Left lung (tissue), 10 donors: Measurements from ENCODE around the gene UBASH3B. TPM values are rescaled to one million over a fixed set of nuclear protein-coding genes. Genes with fewer than 3 reads are reported as not detected.

ENCODE experiments used
- ATAC-seq: fragments of 200-7000 bp; cut with Tn5 transposase; one replicate; pipeline ENCODE4 v1.9.1; 2020; ENCODE audit warnings: moderate library complexity
- DNase-seq, 4 donors: peaks; one replicate each; pipeline ENCODE4 v3.0.0-alpha.2; 2013 to 2020
- H3K27ac ChIP-seq, 2 donors: fragments of 200-600 bp; sonication (generic) in 1 of 2; one replicate each; pipeline versions ENCODE4 v1.5.0 to v1.8.0; 2020 to 2021
- H3K27me3 ChIP-seq, 2 donors: fragments of 200-600 bp; sonication (generic) in 1 of 2; one replicate each; pipeline versions ENCODE4 v1.5.0 to v1.8.0; 2020 to 2021
- H3K36me3 ChIP-seq, 2 donors: fragments of 200-600 bp; sonication (generic) in 1 of 2; one replicate each; pipeline versions ENCODE4 v1.5.0 to v1.8.0; 2020 to 2021
- H3K4me1 ChIP-seq, 2 donors: fragments of 200-600 bp; one replicate each; pipeline ENCODE4 v1.8.0; 2021
- H3K4me3 ChIP-seq, 2 donors: fragments of 200-600 bp; sonication (generic) in 1 of 2; one replicate each; pipeline versions ENCODE4 v1.5.0 to v1.8.0; 2020 to 2021; ENCODE audit warnings: mild to moderate bottlenecking in 1 of 2
- H3K9me3 ChIP-seq, 2 donors: fragments of 200-600 bp; sonication (generic) in 1 of 2; one replicate each; pipeline versions ENCODE4 v1.5.0 to v1.8.0; 2020 to 2021
- intact Hi-C, 2 donors: fragments of 100-400 bp; cut with DNase I; formaldehyde crosslinking; loops; one replicate each; pipeline versions ENCODE4 v1.11.2 to v1.14.2; 2022
- polyA plus RNA-seq, 6 donors: library from polyadenylated mRNA; unstranded; fragments of 120-200 nt; gene quantifications; one replicate each; pipeline ENCODE4 v1.2.1, GENCODE V29; 2013; ENCODE audit not compliant: insufficient read length in 6 of 6
- total RNA-seq, 2 donors: library from RNA; stranded (reverse); fragmentation: NEBNext Ultra II Directional; extraction: Animal tissue kit (Norgen Biotek cat#: 25700); gene quantifications; one replicate each; pipeline ENCODE4 v1.2.1, GENCODE V29; 2021
- TF ChIP-seq, protein P1 (sequence below), 2 donors: fragments of 200-600 bp; sonication (generic) in 1 of 2; IDR thresholded peaks; one replicate each; pipeline versions ENCODE4 v1.5.0 to v1.8.0; 2021; ENCODE audit warnings: antibody characterized with exemption in 2 of 2
- donor health status: DM: no; HTN: yes; CAD: no.
- donor health status: DM: no; HTN: no; CAD: no.

The UBASH3B gene
- total and polyA plus RNA-seq, 8 donors: 4.0 to 38.6 (median 5.7) TPM

DNA sequence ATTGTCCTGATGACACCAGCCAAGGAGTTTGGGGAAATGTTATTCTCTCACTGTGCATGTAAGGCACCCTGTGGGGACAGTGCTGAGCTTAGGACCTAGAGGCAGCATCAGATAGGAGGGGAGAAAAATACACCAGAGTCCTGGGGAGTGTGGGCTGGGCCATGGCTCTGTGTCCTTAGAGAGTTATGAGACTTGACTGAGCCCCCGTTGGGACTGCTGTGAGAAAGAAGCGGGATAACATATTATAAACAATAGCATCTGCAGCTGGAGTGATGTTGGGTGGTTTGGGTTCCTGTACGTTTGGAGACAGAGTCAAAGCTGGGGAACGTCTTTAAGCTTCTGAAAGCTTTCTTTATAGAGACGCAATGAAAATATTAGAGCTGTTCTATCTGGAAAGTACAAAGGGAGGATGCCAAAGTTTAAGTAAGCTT, 91.8 kb downstream of the UBASH3B start:
- Histone ChIP-seq H3K4me1 (peaks cover 27 to 78% of the 10 kb centered on the region in 2 donors), H3K36me3 (no peaks in the 10 kb centered on the region), H3K27ac (no peak overlapping the region), H3K9me3 (no peaks in the 10 kb centered on the region), H3K4me3 (no peak overlapping the region), H3K27me3 (no peaks in the 10 kb centered on the region)
- intact Hi-C loops: no loop called here
- DNase-seq (no peak), ATAC-seq (no peak)
- TF ChIP-seq, protein P1, sequence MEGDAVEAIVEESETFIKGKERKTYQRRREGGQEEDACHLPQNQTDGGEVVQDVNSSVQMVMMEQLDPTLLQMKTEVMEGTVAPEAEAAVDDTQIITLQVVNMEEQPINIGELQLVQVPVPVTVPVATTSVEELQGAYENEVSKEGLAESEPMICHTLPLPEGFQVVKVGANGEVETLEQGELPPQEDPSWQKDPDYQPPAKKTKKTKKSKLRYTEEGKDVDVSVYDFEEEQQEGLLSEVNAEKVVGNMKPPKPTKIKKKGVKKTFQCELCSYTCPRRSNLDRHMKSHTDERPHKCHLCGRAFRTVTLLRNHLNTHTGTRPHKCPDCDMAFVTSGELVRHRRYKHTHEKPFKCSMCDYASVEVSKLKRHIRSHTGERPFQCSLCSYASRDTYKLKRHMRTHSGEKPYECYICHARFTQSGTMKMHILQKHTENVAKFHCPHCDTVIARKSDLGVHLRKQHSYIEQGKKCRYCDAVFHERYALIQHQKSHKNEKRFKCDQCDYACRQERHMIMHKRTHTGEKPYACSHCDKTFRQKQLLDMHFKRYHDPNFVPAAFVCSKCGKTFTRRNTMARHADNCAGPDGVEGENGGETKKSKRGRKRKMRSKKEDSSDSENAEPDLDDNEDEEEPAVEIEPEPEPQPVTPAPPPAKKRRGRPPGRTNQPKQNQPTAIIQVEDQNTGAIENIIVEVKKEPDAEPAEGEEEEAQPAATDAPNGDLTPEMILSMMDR (IDR thresholded peaks at IDR 0.05): no peak

DNA sequence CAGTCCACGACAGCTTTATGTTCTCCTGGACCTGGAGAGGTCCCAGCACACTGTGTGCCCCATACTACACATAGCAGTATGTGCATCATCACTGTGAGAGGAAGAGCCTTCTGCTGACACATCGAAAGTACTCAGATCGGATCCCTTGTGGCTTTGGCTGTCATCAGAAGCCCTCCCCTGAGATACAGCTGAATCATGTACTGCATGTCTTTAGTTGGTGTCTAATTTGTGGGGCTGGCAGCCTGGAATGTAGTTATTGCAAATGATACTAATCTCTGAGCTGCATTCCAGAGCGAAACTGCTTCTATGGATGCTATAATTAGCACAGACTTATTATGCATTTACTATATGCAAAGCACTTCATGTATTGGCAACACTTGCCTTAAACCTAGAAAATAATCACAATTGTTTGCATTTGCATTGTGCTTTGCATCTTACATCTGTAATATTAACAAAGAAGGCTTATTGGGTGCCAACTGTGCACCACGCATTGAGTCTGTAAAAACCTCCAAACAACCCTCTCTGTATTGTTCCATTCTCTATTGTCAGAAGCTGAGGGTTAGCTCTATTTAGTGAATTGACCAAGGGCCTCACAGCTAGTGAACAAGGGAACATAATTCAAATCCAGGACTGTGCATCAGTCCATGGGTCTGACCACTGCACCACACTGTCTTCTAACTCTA, 93.6 kb downstream of the UBASH3B start:
- Histone ChIP-seq H3K4me3 (no peak overlapping the region), H3K27me3 (no peaks in the 10 kb centered on the region), H3K9me3 (no peaks in the 10 kb centered on the region), H3K36me3 (no peaks in the 10 kb centered on the region), H3K4me1 (peaks cover 24 to 60% of the 10 kb centered on the region in 2 donors), H3K27ac (peak overlapping the region in 1 of 2 donors; percentile 65)
- TF ChIP-seq, protein P1 (IDR thresholded peaks at IDR 0.05): no peak
- DNase-seq (peak in 1 of 4 donors; percentile 62), ATAC-seq (peak; percentile 86)
- intact Hi-C loops: no loop called here

DNA sequence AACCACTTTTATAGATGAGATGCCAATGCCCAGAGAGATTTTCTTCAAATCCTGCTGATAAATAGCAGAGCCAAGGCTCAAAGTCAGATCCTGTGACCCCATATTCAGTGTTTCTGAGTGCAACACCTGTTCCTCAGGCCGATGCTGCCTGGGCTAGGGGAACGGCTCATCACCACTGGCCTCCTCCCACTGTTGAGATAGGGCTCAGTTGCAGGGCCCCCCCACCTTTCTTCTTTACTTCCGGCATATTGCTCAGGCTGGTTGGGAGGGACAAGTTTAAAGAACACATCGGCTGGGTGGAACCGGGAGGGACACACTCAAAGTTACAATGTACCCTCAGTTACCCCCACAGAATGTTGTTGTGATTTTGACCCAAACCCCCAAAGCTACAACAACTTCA, 94.5 kb downstream of the UBASH3B start:
- no peak overlapping the region for H3K27ac ChIP-seq
- H3K27me3 ChIP-seq: no peaks in the 10 kb centered on the region
- H3K4me3 ChIP-seq: no peak overlapping the region
- peaks cover 24 to 56% of the 10 kb centered on the region in 2 donors for H3K4me1 ChIP-seq
- TF ChIP-seq, protein P1 (IDR thresholded peaks at IDR 0.05): no peak
- no peaks in the 10 kb centered on the region for H3K9me3 ChIP-seq
- intact Hi-C loops: loop anchor here in 1 of 2 donors (10.0 kb wide), 1 partner anchor 95 kb away; the partner anchor contains the start of gene UBASH3B
- DNase-seq (no peak), ATAC-seq (no peak)
- no peaks in the 10 kb centered on the region for H3K36me3 ChIP-seq

DNA sequence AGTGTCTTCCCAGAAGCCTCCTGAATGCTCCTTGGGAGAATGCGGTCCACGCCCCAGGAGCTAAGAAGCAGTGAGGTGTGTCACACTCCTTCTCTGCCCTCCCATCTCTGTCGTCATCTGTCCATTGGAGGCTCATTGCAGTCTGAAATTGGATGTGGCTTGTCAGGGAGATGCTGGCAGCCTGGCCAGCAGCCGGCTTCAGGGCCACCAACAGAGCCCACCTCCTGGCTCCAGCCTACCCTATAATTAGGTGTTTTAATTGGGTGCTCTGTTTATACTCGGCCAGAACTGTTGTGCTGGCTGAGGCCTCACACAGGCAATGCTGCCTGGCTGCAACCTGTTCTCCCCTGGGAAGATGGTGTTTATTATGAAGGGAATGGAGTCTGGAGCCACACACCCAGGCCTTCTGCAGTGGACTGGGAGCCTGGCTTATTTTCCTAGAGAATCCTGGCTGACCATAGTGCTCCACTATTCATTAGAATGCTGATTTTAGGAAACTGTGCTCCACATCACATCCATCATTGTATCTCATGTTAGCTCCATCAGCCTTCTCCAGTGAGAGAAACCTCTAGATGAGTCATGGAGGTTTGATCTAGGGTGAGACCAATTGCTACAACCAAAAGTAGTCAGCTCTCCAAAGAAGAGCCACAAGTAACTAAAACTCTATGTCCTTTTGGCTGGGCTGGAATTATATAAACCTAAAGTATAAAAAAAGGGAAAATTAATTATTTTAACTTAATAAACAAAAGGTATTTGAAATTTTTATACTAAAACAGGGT, 96.0 kb downstream of the UBASH3B start:
- H3K4me3 ChIP-seq: no peak overlapping the region
- TF ChIP-seq, protein P1 (IDR thresholded peaks at IDR 0.05): no peak
- H3K27ac ChIP-seq: no peak overlapping the region
- H3K9me3 ChIP-seq: no peaks in the 10 kb centered on the region
- intact Hi-C loops: loop anchor here in 1 of 2 donors (10.0 kb wide), 1 partner anchor 97 kb away; the partner anchor contains the start of gene UBASH3B
- peaks cover 22 to 56% of the 10 kb centered on the region in 2 donors for H3K4me1 ChIP-seq
- DNase-seq (no peak), ATAC-seq (no peak)
- no peaks in the 10 kb centered on the region for H3K27me3 ChIP-seq
- H3K36me3 ChIP-seq: no peaks in the 10 kb centered on the region

DNA sequence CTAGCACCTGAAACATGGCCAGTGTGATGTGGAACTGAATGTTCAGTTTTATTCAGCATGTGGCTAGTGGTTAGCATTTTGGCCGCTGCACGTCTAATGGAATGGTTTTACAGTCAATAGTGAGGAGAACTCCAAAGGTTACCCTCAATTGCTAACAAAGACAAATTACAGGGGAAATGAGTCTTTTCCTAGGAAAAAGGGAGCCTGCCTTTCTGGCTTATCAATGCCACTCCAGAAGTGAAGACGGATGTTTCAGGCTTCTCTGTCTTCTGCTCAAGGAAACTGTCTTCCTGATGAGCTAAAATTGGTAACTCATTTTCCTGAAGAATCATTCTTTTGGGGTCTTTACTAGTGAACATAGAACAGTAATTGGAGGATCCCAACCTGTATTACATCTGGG, 98.5 kb downstream of the UBASH3B start:
- no peak for ATAC-seq
- intact Hi-C loops: loop anchor here in 1 of 2 donors (10.0 kb wide), 1 partner anchor 99 kb away; the partner anchor contains the start of gene UBASH3B

More for the DNA sequence above, 98.5 kb downstream of the UBASH3B start:
- TF ChIP-seq, protein P1 (IDR thresholded peaks at IDR 0.05): no peak
- Histone ChIP-seq H3K27ac (no peak overlapping the region), H3K27me3 (no peaks in the 10 kb centered on the region), H3K4me1 (peaks cover 6 to 51% of the 10 kb centered on the region in 2 donors), H3K4me3 (no peak overlapping the region), H3K9me3 (no peaks in the 10 kb centered on the region), H3K36me3 (no peaks in the 10 kb centered on the region)
- DNase-seq: no peak
